Endothelial cell of umbilical vein (primary cell): ENCODE data around the gene MST1. TPM values are rescaled to one million over a fixed set of nuclear protein-coding genes. Genes with fewer than 3 reads are reported as not detected.

Experiments
- BruUV-seq: library from RNA; stranded (reverse); fragments of 400-500 nt; replicated peaks from 2 replicates; lab custom pipeline; 2021; lab: Mats Ljungman, UMichigan
- CTCF ChIA-PET: fragments of 300-600, 350-600 bp; sonication (Branson Sonifier 250); formaldehyde crosslinking; loops from one replicate; lab custom pipeline; 2021; ENCODE audit warnings: antibody characterized with exemption, inconsistent platforms; lab: Charles Lee
- POLR2A ChIA-PET: fragments of 300-600, 350-600 bp; sonication (Branson Sonifier 250); formaldehyde crosslinking; loops from one replicate; lab custom pipeline; 2021; ENCODE audit warnings: antibody characterized with exemption, inconsistent platforms; lab: Charles Lee
- DNase-seq: peaks from one replicate; pipeline ENCODE4 v3.0.0-alpha.2; 2011; ENCODE audit warnings: low read depth, low spot score
- FAIRE-seq: peaks from 2 replicates; lab custom pipeline; 2011; peaks lifted over from hg19 to GRCh38; lab: Jason Lieb, UNC
- H2AFZ ChIP-seq: 2 replicates; pipeline ENCODE4 v1.6.0; 2012; ENCODE audit warnings: low read depth, low read length, control low read depth, inconsistent platforms
- H3K27ac ChIP-seq: 2 replicates; pipeline ENCODE4 v1.5.1; 2011; ENCODE audit warnings: low read depth, mild to moderate bottlenecking, control low read depth, low read length, moderate library complexity; ENCODE audit not compliant: insufficient read depth
- H3K27me3 ChIP-seq, 2 experiments: 2 replicates each; pipeline versions ENCODE4 v1.6.0 to v1.6.1; 2011; ENCODE audit warnings: low read length in 2 of 2, mixed read lengths in 1 of 2; ENCODE audit not compliant: control insufficient read depth in 2 of 2, insufficient read depth in 2 of 2
- H3K36me3 ChIP-seq, 2 experiments: 2 replicates in 1 of 2; 3 replicates in 1 of 2; pipeline ENCODE4 v1.5.1; 2011; ENCODE audit warnings: low read length in 2 of 2, mild to moderate bottlenecking in 1 of 2, moderate library complexity in 1 of 2; ENCODE audit not compliant: control insufficient read depth in 2 of 2, insufficient read depth in 2 of 2; ENCODE audit errors: extremely low read depth in 1 of 2
- H3K4me1 ChIP-seq: 3 replicates; pipeline ENCODE4 v1.5.1; 2011; ENCODE audit warnings: mild to moderate bottlenecking, low read length; ENCODE audit not compliant: control insufficient read depth, insufficient read depth; ENCODE audit errors: extremely low read depth
- H3K4me2 ChIP-seq: 2 replicates; pipeline ENCODE4 v1.6.1; 2011; ENCODE audit warnings: low read length, control low read depth, mixed read lengths; ENCODE audit not compliant: insufficient read depth
- H3K4me3 ChIP-seq, 3 experiments: fragments of 200-600 bp in 1 of 3; sonication (generic), shearing (Covaris generic) in 1 of 3; replicated peaks in 1 of 3; 2 replicates each; pipeline ENCODE4 v1.5.1; 2011 to 2016; ENCODE audit warnings: control low read depth in 3 of 3, low read length in 3 of 3, mild to moderate bottlenecking in 2 of 3, inconsistent platforms in 1 of 3, low read depth in 1 of 3, moderate library complexity in 1 of 3; ENCODE audit not compliant: insufficient read depth in 1 of 3
- H3K79me2 ChIP-seq: 2 replicates; pipeline ENCODE4 v1.6.0; 2012; ENCODE audit warnings: low read length, inconsistent platforms; ENCODE audit not compliant: control insufficient read depth, insufficient read depth
- H3K9ac ChIP-seq: replicated peaks from 2 replicates; pipeline ENCODE3; 2011; ENCODE audit warnings: low read length, control low read depth; ENCODE audit not compliant: insufficient read depth; ENCODE audit errors: extremely low read depth
- H3K9me1 ChIP-seq: replicated peaks from 3 replicates; pipeline ENCODE4 v1.6.0; 2011; ENCODE audit warnings: mild to moderate bottlenecking, low read length; ENCODE audit not compliant: control insufficient read depth, insufficient read depth; ENCODE audit errors: extremely low read depth
- H3K9me3 ChIP-seq: replicated peaks from 2 replicates; pipeline ENCODE4 v1.5.1; 2012; ENCODE audit warnings: low read length, inconsistent platforms; ENCODE audit not compliant: control insufficient read depth, insufficient read depth
- H4K20me1 ChIP-seq: replicated peaks from 2 replicates; pipeline ENCODE3; 2011; ENCODE audit warnings: mild to moderate bottlenecking, low read length; ENCODE audit not compliant: control insufficient read depth, insufficient read depth; ENCODE audit errors: extremely low read depth
- EZH2 ChIP-seq: IDR thresholded peaks from 2 replicates; pipeline ENCODE4 v1.6.1; 2012; ENCODE audit warnings: borderline replicate concordance, low read depth, mild to moderate bottlenecking, moderate library complexity, low read length, inconsistent platforms; ENCODE audit not compliant: severe bottlenecking
- FOS ChIP-seq: IDR thresholded peaks from 2 replicates; pipeline ENCODE4 v1.6.1; 2011; ENCODE audit warnings: mild to moderate bottlenecking, low read length, moderate library complexity, borderline replicate concordance; ENCODE audit not compliant: insufficient read depth
- GATA2 ChIP-seq: IDR thresholded peaks from 2 replicates; pipeline ENCODE4 v1.7.0; 2011; ENCODE audit warnings: low read depth, mild to moderate bottlenecking, moderate library complexity, mixed read lengths, low read length; ENCODE audit not compliant: insufficient read length, insufficient read depth
- JUN ChIP-seq: IDR thresholded peaks from 2 replicates; pipeline ENCODE4 v1.6.1; 2011; ENCODE audit warnings: borderline replicate concordance, low read depth; ENCODE audit not compliant: insufficient read length, insufficient read depth
- MYC ChIP-seq: IDR thresholded peaks from one replicate; pipeline ENCODE4 v1.6.1; 2011; ENCODE audit warnings: mild to moderate bottlenecking, low read depth, low read length
- POLR2A ChIP-seq: IDR thresholded peaks from 2 replicates; pipeline ENCODE4 v1.6.1; 2012; ENCODE audit warnings: low read depth, mild to moderate bottlenecking, control low read depth, low read length
- POLR2AphosphoS5 ChIP-seq: IDR thresholded peaks from 2 replicates; pipeline ENCODE4 v1.6.1; 2012; ENCODE audit warnings: low read depth, mild to moderate bottlenecking, control low read depth, low read length, moderate library complexity; ENCODE audit not compliant: insufficient read depth
- dilution Hi-C: fragments of 300-500 bp; cut with MboI; formaldehyde crosslinking; loops from one replicate; pipeline ENCODE4 v1.15.0; 2019; ENCODE audit warnings: low sequenced_read_pairs; ENCODE audit not compliant: extremely low pct_ligation_motif_present
- intact Hi-C: fragments of 100-400 bp; cut with micrococcal nuclease; formaldehyde crosslinking; loops from one replicate; pipeline ENCODE4 v1.10.0; 2022
- polyA plus RNA-seq, 4 experiments: library from polyadenylated mRNA; depleted of rRNA in 3 of 4; stranded (reverse) in 3 of 4; unstranded in 1 of 4; fragments of >200 nt; gene quantifications; 2 replicates each; pipeline versions ENCODE4 v1.2.1 to v1.2.3, GENCODE V29; 2011 to 2012; ENCODE audit warnings: missing spikeins in 1 of 4
- total RNA-seq: library from RNA; stranded (reverse); gene quantifications from 2 replicates; pipeline ENCODE4 v1.2.3, GENCODE V29; 2021
- TF ChIP-seq, protein P1 (sequence below), 2 donors: IDR thresholded peaks; 1 replicate in 1 of 2; 2 replicates in 1 of 2; pipeline ENCODE4 v1.5.1; 2011; ENCODE audit warnings: low read length in 2 of 2, mild to moderate bottlenecking in 2 of 2, moderate library complexity in 2 of 2, control low read depth in 1 of 2, inconsistent platforms in 1 of 2, low read depth in 1 of 2; ENCODE audit not compliant: insufficient read depth in 1 of 2; ENCODE audit errors: extremely low read depth in 1 of 2
- TF ChIP-seq, protein P2 (sequence below): IDR thresholded peaks from 2 replicates; pipeline ENCODE4 v1.6.1; 2011; ENCODE audit not compliant: insufficient read depth, insufficient read length

MST1 gene
- total and polyA plus RNA-seq, 2 donors (not counting 3 experiments of a cell fraction or from before 2014, with no cell fraction given) = 6.1 to 17.5 TPM

DNA sequence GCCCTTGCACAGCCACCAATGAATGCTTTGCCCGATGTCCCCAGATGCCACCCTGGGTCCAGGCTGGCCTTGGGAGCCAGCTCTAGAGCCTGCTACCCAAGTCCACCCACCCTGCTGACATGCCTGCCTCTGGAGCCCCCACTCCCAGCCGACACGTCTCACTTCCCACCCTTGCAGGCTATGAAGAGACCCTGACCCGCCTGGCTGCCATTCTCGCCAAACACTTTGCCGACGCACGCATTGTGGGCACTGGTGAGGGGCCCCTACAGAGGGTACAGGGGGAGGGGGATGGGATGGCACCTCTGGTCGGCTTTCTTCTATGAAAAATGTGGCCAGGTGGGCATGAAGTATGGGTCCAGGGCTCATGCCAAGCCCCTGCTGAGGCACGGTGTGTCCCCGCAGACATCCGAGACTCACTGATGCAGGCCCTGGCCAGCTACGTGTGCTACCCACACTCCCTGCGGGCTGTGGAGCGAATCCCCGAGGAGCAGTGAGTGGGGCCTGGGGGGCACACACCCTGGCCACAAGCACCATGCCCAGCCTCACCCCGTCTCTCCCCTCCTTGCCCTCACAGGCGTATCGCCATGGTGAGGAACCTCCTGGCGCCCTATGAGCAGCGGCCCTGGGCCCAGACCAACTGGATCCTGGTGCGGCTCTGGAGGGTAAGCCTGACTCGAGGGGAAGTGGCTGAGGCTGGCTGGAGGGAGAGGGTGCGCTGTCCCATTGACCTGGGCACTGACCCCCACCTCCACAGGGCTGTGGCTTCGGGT, 24.2 kb upstream of the MST1 start:
- no peaks in the 10 kb centered on the region for H3K79me2 ChIP-seq
- ChIA-PET POLR2A (no interaction called here), CTCF (interaction anchor here (1.1 kb wide), 2 partner anchors 10 to 13 kb away, joined by 3 read pairs; no protein-coding TSS in a partner anchor)
- H3K9me1 ChIP-seq = no peaks in the 10 kb centered on the region
- TF ChIP-seq FOS (no peak), MYC (no peak), GATA2 (no peak), POLR2AphosphoS5 (no peak), EZH2 (no peak), POLR2A (no peak), JUN (no peak)
- TF ChIP-seq, protein P1, sequence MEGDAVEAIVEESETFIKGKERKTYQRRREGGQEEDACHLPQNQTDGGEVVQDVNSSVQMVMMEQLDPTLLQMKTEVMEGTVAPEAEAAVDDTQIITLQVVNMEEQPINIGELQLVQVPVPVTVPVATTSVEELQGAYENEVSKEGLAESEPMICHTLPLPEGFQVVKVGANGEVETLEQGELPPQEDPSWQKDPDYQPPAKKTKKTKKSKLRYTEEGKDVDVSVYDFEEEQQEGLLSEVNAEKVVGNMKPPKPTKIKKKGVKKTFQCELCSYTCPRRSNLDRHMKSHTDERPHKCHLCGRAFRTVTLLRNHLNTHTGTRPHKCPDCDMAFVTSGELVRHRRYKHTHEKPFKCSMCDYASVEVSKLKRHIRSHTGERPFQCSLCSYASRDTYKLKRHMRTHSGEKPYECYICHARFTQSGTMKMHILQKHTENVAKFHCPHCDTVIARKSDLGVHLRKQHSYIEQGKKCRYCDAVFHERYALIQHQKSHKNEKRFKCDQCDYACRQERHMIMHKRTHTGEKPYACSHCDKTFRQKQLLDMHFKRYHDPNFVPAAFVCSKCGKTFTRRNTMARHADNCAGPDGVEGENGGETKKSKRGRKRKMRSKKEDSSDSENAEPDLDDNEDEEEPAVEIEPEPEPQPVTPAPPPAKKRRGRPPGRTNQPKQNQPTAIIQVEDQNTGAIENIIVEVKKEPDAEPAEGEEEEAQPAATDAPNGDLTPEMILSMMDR (IDR thresholded peaks at IDR 0.05; ENCODE audit: extremely low read depth in 1 of 2, insufficient read depth in 1 of 2, low read depth in 1 of 2, low read length in 2 of 2) = no peak
- TF ChIP-seq, protein P2, sequence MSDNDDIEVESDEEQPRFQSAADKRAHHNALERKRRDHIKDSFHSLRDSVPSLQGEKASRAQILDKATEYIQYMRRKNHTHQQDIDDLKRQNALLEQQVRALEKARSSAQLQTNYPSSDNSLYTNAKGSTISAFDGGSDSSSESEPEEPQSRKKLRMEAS = no peak
- no peak overlapping the region for H3K4me3 ChIP-seq
- no TSS peak for BruUV-seq
- H3K27me3 ChIP-seq = no peaks in the 10 kb centered on the region
- dilution Hi-C loops = no loop called here
- DNase-seq (no peak), FAIRE-seq (no peak)
- intact Hi-C loops = no loop called here
- H3K36me3 ChIP-seq = peaks cover 0 to 3% of the 10 kb centered on the region in 2 experiments
- no peak overlapping the region for H3K4me2 ChIP-seq
- no peak overlapping the region for H3K9ac ChIP-seq
- H3K9me3 ChIP-seq = no peaks in the 10 kb centered on the region
- no peak overlapping the region for H3K27ac ChIP-seq
- H3K4me1 ChIP-seq = no peaks in the 10 kb centered on the region
- no peaks in the 10 kb centered on the region for H4K20me1 ChIP-seq
- H2AFZ ChIP-seq = no peak overlapping the region
